DOHH2 (cell line): Measurements from ENCODE around the gene DOCK8.

Source experiments
- H3F3A ChIP-seq: fragments of 200-600 bp; sonication (generic), shearing (Covaris generic); 2 replicates; pipeline ENCODE4 v1.6.0; 2016; ENCODE audit warnings: antibody characterized with exemption, mild to moderate bottlenecking; ENCODE audit not compliant: control insufficient read depth, insufficient read depth
- H3K27ac ChIP-seq: fragments of 200-600 bp; sonication (generic); 2 replicates; pipeline ENCODE4 v1.5.1; 2014; ENCODE audit warnings: low read depth, mild to moderate bottlenecking, low read length, moderate library complexity
- H3K27me3 ChIP-seq: fragments of 200-600 bp; sonication (generic); 2 replicates; pipeline ENCODE4 v1.6.1; 2014; ENCODE audit warnings: mild to moderate bottlenecking, low read length, mixed read lengths; ENCODE audit not compliant: control insufficient read depth
- H3K36me3 ChIP-seq: fragments of 200-600 bp; sonication (generic); 2 replicates; pipeline ENCODE4 v1.6.1; 2014; ENCODE audit warnings: mild to moderate bottlenecking, low read length, moderate library complexity, mixed read lengths; ENCODE audit not compliant: control insufficient read depth
- H3K4me1 ChIP-seq: fragments of 200-600 bp; sonication (generic); 2 replicates; pipeline ENCODE4 v1.6.1; 2014; ENCODE audit warnings: mild to moderate bottlenecking, low read length, mixed read lengths; ENCODE audit not compliant: control insufficient read depth
- H3K4me2 ChIP-seq: fragments of 200-600 bp; sonication (generic); 2 replicates; pipeline ENCODE4 v1.6.0; 2014; ENCODE audit warnings: mild to moderate bottlenecking, low read length, moderate library complexity
- H3K4me3 ChIP-seq: fragments of 200-600 bp; sonication (generic); 2 replicates; pipeline ENCODE4 v1.5.1; 2014; ENCODE audit warnings: mild to moderate bottlenecking, low read length, mixed read lengths
- H3K79me2 ChIP-seq: fragments of 200-600 bp; sonication (generic); 2 replicates; pipeline ENCODE4 v1.6.1; 2014; ENCODE audit warnings: mild to moderate bottlenecking, low read length, mixed read lengths; ENCODE audit not compliant: control insufficient read depth
- H3K9me2 ChIP-seq: fragments of 200-600 bp; sonication (generic); replicated peaks from 2 replicates; pipeline ENCODE4 v1.6.1; 2014; ENCODE audit warnings: mild to moderate bottlenecking, low read length, mixed read lengths; ENCODE audit not compliant: control insufficient read depth
- H3K9me3 ChIP-seq: fragments of 200-600 bp; sonication (generic); 2 replicates; pipeline ENCODE4 v1.6.1; 2014; ENCODE audit warnings: antibody characterized with exemption, low read length, mixed read lengths; ENCODE audit not compliant: control insufficient read depth, insufficient read depth
- H4K20me1 ChIP-seq: fragments of 200-600 bp; sonication (generic); 2 replicates; pipeline ENCODE4 v1.6.0; 2014; ENCODE audit warnings: low read depth, mild to moderate bottlenecking, antibody characterized with exemption, low read length, moderate library complexity; ENCODE audit not compliant: control insufficient read depth, insufficient read depth
- EZH2phosphoT487 ChIP-seq: fragments of 200-600 bp; sonication (generic); IDR thresholded peaks from 2 replicates; pipeline ENCODE4 v1.6.1; 2017; ENCODE audit warnings: borderline replicate concordance, mild to moderate bottlenecking, antibody characterized with exemption, low read length, moderate library complexity, mixed read lengths
- TF ChIP-seq, protein P1 (sequence below): fragments of 200-600 bp; sonication (generic); IDR thresholded peaks from one replicate; pipeline ENCODE4 v1.5.1; 2014; ENCODE audit warnings: antibody characterized with exemption, mild to moderate bottlenecking, low read depth, low read length; ENCODE audit not compliant: poor library complexity, severe bottlenecking

DOCK8 gene

DNA sequence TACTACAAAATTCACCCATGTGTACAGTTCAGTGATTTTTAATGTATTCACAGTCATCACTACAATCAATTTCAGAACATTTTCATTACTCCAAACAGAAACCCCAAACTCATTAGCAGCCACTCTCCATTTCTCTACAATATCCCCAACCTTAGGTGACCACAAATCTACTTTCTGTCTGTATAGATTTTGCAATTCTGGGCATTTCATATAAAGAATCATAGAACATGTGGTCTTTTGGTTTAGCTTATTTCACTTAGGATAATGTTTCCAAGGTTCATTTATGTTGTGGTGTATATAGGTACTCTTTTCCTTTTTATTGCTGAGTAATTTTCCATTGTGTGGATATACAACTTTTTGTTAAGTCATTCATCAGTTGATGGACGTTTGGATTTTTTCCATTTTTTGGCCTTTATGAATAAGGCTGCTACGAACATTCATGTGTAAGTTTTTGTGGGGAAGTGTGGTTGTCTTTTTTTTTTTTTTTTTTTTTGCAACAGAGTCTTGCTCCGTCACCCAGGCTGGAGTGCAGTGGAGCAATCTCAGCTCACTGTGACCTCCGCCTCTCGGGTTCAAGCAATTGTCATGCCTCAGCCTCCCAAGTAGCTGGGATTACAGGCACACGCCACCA, 54.5 kb downstream of the DOCK8 start:
- H3K4me2 ChIP-seq: no peak overlapping the region

DNA sequence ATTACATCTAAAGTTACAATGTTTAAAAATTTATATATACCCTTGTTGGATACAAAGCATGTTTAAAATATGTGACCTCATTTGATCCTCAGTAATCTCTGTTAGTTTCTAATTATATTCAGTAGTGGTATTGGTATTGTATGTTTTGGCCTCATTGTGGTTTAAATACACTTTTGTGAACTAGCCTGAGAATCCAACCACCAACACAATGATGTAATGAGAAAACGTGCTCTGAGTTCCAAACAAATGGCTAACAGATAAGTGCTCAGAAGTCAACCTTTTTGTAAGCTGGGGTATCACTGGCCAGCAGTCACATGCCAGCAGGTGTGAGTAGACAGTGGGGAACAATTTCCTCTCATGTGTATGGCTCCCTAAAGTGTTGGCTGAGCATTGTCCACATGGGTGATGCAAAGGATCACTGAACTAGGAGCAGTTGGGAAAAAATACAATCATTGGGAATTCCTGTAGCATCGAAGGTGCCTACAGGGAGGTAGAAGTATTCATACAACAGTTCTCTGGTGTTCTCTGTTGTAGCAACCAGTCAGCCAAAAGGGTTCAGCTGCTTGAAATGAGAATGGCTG, 56.1 kb downstream of the DOCK8 start:
- no peaks in the 10 kb centered on the region for H3K9me2 ChIP-seq
- peaks cover 20% of the 10 kb centered on the region for H3K4me1 ChIP-seq
- H3K27ac ChIP-seq: no peak overlapping the region
- no peak overlapping the region for H3K4me2 ChIP-seq
- H3F3A ChIP-seq: peaks cover 6% of the 10 kb centered on the region; the same call in 1 of the 2 replicates
- no peaks in the 10 kb centered on the region for H3K27me3 ChIP-seq
- H3K9me3 ChIP-seq: no peaks in the 10 kb centered on the region
- H3K36me3 ChIP-seq: peaks cover 14% of the 10 kb centered on the region
- peaks cover 21% of the 10 kb centered on the region for H3K79me2 ChIP-seq
- H3K4me3 ChIP-seq: no peak overlapping the region
- no peak for TF ChIP-seq EZH2phosphoT487
- TF ChIP-seq, protein P1, sequence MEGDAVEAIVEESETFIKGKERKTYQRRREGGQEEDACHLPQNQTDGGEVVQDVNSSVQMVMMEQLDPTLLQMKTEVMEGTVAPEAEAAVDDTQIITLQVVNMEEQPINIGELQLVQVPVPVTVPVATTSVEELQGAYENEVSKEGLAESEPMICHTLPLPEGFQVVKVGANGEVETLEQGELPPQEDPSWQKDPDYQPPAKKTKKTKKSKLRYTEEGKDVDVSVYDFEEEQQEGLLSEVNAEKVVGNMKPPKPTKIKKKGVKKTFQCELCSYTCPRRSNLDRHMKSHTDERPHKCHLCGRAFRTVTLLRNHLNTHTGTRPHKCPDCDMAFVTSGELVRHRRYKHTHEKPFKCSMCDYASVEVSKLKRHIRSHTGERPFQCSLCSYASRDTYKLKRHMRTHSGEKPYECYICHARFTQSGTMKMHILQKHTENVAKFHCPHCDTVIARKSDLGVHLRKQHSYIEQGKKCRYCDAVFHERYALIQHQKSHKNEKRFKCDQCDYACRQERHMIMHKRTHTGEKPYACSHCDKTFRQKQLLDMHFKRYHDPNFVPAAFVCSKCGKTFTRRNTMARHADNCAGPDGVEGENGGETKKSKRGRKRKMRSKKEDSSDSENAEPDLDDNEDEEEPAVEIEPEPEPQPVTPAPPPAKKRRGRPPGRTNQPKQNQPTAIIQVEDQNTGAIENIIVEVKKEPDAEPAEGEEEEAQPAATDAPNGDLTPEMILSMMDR: no peak
- H4K20me1 ChIP-seq: no peaks in the 10 kb centered on the region

More for the DNA sequence above, 54.5 kb downstream of the DOCK8 start:
- H3K9me3 ChIP-seq: no peaks in the 10 kb centered on the region
- H3K9me2 ChIP-seq: no peaks in the 10 kb centered on the region
- peaks cover 3% of the 10 kb centered on the region; the same call in 1 of the 2 replicates for H3K36me3 ChIP-seq
- no peaks in the 10 kb centered on the region for H3K27me3 ChIP-seq
- H3K4me1 ChIP-seq: peaks cover 10% of the 10 kb centered on the region
- H3K79me2 ChIP-seq: peaks cover 9% of the 10 kb centered on the region
- H3F3A ChIP-seq: peaks cover 6% of the 10 kb centered on the region; the same call in 1 of the 2 replicates
- no peak for TF ChIP-seq EZH2phosphoT487
- TF ChIP-seq, protein P1: no peak
- H3K4me3 ChIP-seq: no peak overlapping the region
- H4K20me1 ChIP-seq: no peaks in the 10 kb centered on the region
- H3K27ac ChIP-seq: no peak overlapping the region

GRCh38 chr9:272251-273213, 57.9 kb downstream of the DOCK8 start:
- Histone ChIP-seq H3K36me3 (peaks cover 28% of the 10 kb centered on the region), H3K4me2 (peak overlapping the region; percentile 57), H3K27me3 (no peaks in the 10 kb centered on the region), H3F3A (peaks cover 6% of the 10 kb centered on the region; the same call in 1 of the 2 replicates), H3K4me3 (peak overlapping the region; percentile 70), H4K20me1 (no peaks in the 10 kb centered on the region), H3K4me1 (peaks cover 20% of the 10 kb centered on the region), H3K27ac (peak overlapping the region; percentile 72), H3K9me2 (no peaks in the 10 kb centered on the region), H3K79me2 (peaks cover 33% of the 10 kb centered on the region), H3K9me3 (no peaks in the 10 kb centered on the region)
- TF ChIP-seq, protein P1: no peak
- TF ChIP-seq EZH2phosphoT487: no peak
